Activated CD4-positive, alpha-beta T cell treated with anti-CD3 and anti-CD28 coated beads, Interleukin-2, amount 50 U/mL, for 16 hours (primary cell): ENCODE data around the gene CEP250.
"Not testable (repeated sequence)": the region's sequence is repeated elsewhere in the genome, so short reads cannot be mapped to it uniquely, and the experiment has no call there.

Experiments used
- DNase-seq: peaks from one replicate; pipeline ENCODE4 v3.0.0-alpha.2; 2020

Gene CEP250, protein sequence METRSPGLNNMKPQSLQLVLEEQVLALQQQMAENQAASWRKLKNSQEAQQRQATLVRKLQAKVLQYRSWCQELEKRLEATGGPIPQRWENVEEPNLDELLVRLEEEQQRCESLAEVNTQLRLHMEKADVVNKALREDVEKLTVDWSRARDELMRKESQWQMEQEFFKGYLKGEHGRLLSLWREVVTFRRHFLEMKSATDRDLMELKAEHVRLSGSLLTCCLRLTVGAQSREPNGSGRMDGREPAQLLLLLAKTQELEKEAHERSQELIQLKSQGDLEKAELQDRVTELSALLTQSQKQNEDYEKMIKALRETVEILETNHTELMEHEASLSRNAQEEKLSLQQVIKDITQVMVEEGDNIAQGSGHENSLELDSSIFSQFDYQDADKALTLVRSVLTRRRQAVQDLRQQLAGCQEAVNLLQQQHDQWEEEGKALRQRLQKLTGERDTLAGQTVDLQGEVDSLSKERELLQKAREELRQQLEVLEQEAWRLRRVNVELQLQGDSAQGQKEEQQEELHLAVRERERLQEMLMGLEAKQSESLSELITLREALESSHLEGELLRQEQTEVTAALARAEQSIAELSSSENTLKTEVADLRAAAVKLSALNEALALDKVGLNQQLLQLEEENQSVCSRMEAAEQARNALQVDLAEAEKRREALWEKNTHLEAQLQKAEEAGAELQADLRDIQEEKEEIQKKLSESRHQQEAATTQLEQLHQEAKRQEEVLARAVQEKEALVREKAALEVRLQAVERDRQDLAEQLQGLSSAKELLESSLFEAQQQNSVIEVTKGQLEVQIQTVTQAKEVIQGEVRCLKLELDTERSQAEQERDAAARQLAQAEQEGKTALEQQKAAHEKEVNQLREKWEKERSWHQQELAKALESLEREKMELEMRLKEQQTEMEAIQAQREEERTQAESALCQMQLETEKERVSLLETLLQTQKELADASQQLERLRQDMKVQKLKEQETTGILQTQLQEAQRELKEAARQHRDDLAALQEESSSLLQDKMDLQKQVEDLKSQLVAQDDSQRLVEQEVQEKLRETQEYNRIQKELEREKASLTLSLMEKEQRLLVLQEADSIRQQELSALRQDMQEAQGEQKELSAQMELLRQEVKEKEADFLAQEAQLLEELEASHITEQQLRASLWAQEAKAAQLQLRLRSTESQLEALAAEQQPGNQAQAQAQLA (N-terminal part only)

DNA sequence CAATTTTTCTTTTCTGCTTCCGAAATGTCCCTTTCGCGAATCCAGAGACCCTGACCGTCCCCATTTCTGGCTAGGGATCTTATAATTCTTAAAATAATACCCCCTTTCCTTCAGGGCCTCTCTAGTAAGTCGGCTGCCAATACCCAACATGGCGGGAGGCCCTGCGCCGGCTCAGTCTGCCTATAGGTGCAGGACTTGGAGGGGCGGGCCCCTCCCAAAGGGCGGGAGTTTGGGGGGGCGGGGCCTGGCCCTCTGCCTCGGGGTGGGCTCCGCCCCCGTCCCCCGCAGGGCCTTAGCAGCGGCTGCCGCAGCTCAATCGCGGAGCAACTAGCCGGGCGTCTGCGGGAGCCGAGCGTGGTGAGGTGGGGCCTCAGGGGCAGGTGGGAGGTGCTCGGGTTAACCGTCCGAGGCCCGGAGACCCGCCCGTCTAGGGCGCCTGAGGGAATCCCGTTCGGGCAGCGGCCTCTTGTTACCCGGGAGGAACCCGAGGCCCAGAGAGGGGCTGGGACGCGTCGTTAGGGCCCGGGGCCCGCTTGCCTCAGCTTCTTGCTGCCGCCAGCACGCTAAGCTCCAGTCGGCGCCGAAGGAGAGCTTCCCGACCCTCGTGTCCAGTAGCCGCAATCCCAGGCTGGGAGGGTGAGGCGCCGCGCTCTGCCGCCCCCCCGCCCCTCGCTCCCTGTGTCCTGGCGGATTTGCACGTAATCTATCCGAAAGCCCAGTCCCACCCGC, at the start of gene CEP250:
CEP250 (plus strand) TSS at position 718 of the 729 bp plus-strand sequence. CDS start 6,770 bp downstream, outside the sequence.
- peak; percentile 96 for DNase-seq

DNA sequence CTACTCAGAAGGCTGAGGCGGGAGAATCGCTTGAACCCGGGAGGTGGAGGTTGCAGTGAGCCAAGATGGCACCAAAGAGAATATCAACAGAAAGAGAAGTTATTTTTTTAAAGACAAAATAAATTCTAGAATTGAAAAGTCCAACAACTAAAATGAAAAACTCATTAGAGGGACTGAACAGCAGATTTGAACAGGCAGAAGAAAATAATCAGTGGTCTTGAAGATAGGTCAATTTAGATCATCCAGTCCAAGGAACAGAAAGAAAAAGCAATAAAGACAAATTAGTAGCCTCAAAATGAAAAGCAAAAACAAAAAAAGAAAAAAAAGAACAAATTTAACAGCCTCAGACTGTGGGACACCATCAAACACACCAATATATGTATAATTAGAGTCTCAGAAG, 49.6 kb upstream of the CEP250 start:
- DNase-seq: no peak

DNA sequence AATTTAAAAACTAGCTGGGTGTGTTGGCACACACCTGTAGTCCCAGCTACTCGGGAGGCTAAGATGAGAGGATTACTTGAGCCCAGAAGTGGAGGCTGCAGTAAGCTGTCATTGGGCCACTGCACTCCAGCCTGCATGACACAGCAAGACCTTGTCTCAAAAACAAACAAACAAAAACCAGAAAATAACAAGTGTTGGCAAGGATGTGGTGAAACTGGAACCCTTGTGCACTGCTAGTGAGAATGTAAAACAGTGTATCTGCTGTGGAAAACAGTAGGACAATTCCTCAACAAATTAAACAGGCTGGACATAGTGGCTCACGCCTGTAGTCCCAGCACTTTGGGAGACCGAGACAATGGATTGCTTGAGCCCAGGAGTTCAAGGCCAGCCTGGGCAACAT, 47.1 kb upstream of the CEP250 start:
- no peak for DNase-seq

DNA sequence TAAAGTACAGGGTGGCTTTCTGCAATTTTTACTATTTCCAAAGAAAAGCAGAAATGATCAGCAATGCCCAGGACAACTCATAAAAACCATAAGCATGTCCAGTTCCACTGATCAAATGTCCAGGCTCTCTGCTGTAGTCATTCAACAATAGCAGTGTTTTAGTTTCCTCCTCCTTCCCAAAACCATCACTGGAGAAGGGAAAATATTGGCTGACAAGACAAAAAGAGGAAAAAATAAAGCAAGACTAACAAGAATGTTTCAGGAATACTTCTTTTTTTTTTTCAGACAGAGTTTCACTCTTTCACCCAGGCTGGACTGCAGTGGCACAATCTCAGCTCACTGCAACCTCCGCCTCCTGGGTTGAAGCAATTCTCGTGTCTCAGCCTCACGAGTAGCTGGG, 45.9 kb upstream of the CEP250 start:
- no peak for DNase-seq

DNA sequence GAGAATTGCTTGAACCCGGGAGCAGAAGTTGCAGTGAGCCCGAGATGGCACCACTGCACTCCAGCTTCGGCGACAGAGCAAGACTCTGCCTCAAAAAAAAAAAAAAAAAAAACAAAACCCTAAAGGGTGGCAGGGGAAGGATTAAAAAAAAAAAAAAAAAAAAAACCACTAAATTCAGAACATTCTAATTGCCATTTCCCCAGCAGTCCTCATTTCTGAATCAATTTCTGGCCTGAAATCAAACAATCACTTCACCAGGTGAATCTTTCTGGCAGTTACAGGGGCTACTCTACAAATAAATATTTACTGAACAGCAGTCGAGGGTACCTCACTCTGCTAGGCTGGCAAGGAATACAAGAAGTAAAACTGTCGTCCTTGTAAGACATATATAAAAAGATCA, 44.8 kb upstream of the CEP250 start:
- DNase-seq: no peak

DNA sequence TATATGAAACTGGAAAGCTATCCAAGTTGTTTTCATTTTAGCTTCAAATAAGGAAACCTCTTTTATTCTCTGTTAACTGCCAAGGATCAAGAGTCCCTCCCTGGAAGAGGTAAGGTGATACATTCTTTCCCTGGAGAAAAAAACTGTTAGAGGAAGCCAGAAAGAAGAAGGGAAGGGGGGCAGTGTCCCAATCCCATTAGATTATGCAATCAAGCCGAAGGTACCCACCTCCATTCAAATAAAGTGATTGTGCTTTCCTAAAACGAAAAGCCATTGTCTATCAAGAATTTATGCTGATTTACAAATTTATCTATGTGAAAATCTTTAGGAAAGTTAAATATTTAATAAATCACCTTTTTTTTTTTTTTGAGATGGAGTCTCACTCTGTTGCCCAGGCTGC, 34.1 kb upstream of the CEP250 start:
- no peak for DNase-seq

DNA sequence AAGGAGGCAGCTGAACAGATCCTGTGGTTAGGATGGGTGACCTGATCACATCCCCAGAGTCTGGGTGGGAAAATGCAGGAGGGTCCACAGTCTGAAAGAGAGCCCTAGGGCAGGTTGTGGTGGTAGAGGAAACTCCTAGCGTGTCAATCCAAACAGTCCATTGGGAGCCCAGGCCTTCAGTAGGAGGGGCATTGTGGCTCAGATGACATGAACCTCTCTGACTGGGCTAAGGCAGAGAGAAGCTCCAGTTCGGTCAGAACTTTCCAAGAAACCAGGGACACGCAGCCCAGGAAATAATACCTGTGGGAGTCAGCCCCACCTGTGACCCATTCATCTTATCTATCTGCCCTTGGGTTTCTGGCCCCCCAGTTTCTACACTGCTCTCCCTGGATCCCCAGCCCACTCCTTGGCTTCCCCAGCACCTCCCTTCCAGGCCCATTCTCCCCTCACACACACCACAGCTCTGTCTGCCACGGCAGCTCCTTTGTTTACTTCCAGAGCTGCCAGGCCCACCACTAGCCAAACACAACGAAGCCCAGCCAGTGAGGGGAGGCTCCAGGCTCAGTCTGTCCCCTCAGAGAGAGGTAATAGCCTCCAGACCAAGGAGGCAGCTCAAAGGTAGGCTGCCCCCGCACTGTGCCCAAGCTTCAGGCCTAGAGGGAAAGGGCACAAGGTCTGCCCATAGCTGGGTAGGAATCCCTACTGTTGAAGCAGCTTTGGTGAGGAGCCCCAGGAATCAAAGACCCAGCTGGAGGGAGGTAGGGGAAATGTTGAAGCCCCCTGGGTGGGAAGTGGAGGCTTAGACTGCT, 23.6 kb upstream of the CEP250 start:
- DNase-seq: no peak

DNA sequence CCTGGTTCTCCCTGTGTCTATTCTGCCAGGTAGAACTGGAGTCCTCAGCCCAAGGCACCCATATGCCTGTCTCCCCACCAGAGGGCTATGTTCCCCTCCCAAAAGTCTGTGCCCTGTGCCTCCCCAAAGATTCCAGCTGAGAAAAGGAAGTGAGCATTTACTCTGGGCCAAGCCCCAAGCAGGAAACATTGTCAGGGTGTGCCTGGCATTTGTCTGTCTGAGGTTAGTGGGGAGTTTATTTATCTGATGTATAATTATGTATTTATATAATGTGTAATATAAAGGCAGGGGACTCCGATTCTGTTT, 23.0 kb upstream of the CEP250 start:
- DNase-seq: no peak

DNA sequence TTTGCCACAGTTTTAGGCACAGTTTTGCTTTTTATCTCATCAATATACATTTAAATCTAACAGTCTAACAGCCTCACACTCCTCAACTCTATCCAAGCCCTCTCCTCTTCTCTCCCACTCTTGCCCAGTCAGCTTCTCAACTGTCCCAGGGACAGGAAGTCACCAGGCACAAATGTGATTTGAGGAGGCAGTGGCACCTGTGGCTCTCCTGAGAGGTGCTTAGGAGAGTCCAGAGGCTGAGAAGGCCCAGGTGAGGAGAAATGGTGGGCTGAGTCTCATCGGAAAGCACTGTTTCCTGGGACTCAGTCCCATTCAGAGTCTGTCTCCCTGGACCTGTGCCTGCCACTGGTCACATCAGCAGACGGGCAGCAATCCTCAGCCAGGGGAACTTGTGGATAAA, 22.1 kb upstream of the CEP250 start:
- no peak for DNase-seq

DNA sequence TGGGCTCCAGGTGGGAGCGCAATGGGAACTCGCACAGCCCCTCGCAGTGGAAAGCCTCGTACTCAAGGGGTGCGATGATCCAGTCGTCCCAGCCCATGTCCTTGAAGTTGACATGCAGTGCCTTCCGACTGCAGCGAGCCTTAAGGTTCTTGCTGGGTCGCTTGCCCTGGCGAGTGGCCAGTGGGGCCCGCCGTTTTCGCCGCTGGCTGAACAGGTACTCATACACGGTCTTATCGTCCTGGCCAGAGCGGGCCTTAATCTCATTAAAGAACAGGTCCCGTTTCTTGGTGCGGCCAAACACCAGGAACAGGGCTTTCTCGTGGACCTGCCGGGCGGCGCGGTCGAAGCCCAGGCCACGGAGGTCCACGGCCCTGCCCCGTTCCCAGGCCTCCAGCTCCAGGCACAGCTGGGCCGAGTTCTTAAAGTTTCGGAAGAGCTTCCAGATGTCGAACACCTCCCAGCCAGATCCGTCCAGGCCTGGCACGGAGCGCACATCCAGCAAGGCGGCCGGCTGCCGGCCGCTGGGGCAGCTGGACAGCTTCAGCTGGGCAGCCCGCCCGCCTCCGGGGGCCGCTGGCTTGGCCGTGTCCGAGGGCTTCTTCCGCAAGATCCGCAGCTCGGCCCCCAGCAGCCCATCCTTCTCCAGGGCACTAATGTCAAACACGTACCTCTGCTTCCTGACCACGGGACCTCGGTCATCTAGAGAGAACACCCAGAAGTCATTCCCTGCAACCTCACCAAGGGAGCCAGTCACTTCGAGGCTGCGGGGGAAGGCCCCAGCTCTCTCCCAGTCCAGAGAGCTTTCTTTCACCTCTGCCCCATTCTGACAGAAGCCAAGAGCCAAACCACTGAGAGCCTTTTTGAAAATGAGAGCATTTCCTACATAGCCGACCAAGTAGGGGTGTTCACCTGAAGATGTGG, 21.1 kb upstream of the CEP250 start:
- no peak for DNase-seq

DNA sequence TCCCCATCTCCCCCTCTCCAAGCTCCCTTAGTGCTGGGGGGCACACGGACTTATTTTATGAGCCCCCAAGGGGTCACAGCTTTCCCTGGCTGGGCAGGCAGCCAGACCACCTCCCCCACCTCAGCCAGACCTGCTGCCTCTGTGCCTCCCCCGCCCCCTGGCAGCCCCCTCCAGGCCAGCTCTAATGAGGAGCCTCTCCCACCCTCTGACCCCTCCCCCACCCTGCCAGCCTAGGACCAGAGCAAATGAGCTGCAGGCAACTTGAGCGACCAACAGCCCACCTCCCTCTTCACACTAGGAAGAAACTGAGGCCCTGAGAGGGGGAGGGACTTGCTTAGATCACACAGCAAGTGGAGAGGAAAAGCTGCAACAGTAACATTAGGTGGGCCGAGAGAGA, 19.2 kb upstream of the CEP250 start:
- no peak for DNase-seq

DNA sequence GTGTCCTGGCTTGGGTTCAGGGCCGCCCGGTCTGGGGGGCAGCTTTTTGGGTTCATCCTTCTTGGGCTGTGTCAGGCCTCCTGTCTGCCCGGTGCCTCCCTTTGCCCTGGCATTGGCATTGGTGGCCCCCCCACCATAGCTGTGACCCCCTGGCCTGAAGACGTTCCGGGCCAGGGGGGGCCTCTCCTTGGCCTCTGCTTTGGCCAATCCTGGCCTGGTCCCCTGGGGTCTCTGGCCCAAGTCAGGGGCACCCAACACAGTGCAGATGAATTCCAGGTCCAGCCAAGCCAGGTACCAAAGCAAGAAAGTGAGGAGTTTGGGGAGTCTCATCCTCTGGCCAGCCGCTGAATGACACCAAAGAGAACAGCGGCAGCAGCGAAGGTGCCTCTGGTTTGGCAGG, 17.8 kb upstream of the CEP250 start:
- no peak for DNase-seq

DNA sequence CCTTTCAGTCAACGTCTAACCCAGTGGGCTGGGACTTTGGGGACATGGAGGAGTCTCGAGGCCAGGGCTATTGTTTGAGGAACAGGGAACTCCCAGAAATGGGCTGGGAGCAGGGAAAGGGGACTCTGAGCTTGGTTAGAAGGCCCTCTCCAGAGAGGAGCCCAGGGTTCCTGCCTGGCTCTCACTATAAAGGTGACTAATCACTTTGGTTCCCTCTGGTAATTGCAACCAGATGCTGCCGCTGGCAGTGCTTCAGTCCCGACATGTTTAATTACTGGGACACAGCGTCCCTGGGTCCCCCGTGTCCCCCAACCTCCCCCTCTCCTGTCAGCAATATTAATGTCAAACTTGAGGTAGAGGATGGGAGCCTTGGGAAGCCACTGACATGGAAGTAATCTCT, 12.4 kb upstream of the CEP250 start:
- no peak for DNase-seq

DNA sequence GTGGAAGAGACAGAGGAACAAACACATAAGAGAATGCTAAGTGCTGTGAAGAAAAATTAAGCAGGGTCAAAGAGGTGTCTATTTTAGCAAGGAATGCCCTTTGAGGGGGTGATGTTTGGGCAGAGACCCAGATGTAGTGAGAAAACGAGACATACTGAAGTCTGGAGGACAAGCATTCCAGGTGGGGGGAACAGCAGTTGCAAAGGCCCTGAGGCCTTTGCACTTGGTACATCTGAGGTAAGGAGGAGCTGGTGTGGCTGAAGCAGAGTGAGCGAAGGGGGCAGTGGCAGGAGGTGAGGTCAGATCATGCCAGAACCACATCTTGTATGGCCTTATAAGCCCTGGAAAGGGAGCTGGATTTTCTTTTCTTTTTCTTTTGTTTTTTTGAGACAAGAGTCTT, 11.2 kb upstream of the CEP250 start:
- DNase-seq: no peak

DNA sequence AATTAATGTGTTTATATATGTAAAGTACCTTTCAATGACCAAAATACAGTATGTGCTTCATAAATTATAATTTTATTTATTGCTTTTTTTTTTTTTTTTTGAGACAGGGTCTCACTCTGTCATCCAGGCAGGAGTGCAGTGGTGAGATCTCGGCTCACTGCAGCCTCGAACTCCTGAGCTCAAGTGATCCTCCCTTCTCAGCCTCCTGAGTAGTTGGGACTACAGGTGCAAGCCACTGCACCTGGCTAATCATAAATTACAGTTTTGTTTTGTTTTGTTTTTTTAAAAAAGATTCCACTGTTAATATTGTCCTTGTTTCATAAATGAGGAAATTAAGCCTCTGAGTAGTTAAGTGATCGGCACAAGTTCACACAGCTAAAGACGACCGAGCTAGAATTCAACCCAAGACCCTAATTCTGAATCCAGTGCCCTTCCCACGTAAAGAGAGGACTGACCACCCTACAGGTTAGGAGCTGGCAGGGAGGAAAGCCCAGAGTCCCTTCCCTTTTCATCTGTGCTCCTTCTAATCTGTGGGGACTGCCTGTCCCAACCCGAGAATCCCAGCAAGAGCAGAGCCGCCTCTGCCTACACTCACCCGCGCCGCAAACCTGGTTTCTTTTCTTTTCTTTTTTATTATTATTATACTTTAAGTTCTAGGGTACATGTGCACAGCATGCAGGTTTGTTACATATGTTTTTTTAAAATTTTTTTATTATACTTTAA, 8.9 kb upstream of the CEP250 start:
- DNase-seq: no peak

DNA sequence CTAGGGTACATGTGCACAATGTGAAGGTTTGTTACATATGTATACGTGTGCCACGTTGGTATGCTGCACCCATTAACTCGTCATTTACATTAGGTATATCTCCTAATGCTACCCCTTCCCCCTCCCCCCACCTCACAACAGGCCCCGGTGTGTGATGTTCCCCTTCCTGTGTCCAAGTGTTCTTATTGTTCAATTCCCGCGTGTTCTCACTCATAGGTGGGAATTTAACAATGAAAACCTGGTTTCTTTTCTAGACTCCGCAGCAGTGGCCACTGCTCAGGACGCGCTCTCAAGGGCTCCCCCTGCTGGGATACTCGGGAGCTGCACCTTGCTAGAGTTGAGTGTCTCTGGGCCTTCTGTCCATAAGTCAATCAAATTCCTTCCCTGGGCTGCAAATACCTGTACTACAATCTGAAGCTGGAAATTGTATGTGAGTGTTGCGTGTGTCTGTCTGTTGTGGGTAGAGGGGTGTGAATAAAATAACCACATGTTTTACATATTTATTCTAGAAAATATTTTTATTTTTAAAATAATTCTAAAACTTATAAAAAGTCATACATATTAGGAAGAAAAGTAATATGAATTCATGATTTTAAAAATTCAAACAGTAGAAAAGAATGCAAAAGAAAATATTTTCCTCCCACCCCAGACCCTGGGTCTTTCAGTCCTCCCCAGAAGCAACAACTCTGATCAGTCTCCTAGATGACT, 8.2 kb upstream of the CEP250 start:
- DNase-seq: peak; percentile 93

DNA sequence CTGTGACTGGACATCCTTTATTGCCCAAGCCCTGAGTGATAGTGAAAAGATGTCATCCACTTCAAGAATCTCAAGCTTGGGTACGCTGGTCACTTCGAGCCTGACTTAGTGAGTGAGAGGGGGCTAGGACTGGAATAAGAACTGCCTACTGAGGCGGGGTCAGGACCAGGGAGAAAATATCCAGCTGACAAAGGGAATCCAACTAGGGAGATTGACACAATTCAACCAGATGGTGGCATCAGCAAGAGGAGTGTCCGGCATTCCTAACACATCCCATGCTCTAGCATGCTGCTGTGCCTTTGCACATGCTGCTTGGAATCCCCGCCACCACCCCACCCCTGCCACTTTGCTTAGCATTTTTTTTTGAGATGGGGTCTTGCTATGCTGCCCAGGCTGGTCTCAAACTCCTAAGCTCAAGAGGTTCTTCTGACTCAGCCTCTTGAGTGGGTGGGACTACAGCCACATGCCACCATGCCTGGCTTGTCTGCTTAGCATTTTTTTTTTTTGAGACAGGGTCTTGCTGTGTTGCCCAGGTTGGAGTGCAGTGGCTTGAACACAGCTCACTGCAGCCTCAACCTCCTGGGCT, 6.5 kb upstream of the CEP250 start:
- no peak for DNase-seq

DNA sequence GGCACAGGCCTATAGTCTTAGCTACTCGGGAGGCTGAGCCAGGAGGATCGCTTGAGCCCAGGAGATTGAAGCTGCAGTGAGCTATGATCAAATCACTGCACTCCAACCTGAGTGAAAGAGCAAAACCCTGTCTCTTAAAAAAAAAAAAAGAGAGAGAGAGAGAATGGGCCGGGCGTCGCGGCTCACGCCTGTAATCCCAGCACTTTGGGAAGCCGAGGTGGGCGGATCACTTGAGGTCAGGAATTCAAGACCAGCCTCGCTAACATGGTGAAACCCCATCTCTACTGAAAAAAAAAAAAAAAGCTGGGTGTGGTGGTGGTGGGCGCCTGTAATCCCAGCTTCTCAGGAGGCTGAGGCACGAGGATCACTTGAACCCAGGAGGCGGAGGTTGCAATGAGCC, 5.5 kb upstream of the CEP250 start:
- DNase-seq: not testable (repeated sequence)

DNA sequence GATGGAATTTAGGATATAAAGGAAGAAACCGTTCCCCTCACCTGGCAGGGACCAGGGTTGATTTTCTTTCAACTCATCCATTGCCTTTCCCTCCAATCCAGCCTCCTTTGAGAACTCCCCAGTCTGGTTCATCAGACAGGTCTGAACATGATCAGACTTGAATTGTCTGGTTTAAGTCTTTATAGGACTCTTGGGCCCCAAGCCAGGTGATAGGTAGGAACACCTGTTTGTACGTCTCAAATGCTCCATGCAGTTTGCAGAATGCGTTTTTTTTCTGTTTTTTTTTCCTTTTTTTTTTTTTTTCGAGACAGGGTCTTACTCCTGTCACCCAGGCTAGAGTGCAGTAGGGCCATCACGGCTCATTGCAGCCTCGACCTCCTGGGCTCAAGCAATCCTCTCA, 4.1 kb upstream of the CEP250 start:
- DNase-seq: no peak
